Measurements from ENCODE around the gene ETS2.

GRCh38 chr21:38831526-38832467, 26.1 kb downstream of the ETS2 start:
- TF ChIP-seq EZH2phosphoT487 (IDR thresholded peaks at IDR 0.05; ENCODE audit: unreplicated experiment) = no peak
- TF ChIP-seq EZH2 (IDR thresholded peaks at IDR 0.05; ENCODE audit: low read depth, unreplicated experiment) = no peak
- TF ChIP-seq POLR2AphosphoS5 (IDR thresholded peaks at IDR 0.05; ENCODE audit: low read depth) = no peak
- no peak for TF ChIP-seq CTCF (conservative IDR thresholded peaks at IDR 0.05; ENCODE audit: low read depth in 2 of 2)
- no peak for TF ChIP-seq CREB1 (CRISPR knock-in tag; IDR thresholded peaks at IDR 0.05; ENCODE audit: low read depth)
- TF ChIP-seq, protein P1, sequence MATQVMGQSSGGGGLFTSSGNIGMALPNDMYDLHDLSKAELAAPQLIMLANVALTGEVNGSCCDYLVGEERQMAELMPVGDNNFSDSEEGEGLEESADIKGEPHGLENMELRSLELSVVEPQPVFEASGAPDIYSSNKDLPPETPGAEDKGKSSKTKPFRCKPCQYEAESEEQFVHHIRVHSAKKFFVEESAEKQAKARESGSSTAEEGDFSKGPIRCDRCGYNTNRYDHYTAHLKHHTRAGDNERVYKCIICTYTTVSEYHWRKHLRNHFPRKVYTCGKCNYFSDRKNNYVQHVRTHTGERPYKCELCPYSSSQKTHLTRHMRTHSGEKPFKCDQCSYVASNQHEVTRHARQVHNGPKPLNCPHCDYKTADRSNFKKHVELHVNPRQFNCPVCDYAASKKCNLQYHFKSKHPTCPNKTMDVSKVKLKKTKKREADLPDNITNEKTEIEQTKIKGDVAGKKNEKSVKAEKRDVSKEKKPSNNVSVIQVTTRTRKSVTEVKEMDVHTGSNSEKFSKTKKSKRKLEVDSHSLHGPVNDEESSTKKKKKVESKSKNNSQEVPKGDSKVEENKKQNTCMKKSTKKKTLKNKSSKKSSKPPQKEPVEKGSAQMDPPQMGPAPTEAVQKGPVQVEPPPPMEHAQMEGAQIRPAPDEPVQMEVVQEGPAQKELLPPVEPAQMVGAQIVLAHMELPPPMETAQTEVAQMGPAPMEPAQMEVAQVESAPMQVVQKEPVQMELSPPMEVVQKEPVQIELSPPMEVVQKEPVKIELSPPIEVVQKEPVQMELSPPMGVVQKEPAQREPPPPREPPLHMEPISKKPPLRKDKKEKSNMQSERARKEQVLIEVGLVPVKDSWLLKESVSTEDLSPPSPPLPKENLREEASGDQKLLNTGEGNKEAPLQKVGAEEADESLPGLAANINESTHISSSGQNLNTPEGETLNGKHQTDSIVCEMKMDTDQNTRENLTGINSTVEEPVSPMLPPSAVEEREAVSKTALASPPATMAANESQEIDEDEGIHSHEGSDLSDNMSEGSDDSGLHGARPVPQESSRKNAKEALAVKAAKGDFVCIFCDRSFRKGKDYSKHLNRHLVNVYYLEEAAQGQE (IDR thresholded peaks at IDR 0.05; ENCODE audit: unreplicated experiment) = no peak
- no peak for TF ChIP-seq ZNF114 (CRISPR knock-in tag; IDR thresholded peaks at IDR 0.05)
- no peak for TF ChIP-seq STAT1 (IDR thresholded peaks at IDR 0.05; ENCODE audit: unreplicated experiment)
- TF ChIP-seq, protein P2, sequence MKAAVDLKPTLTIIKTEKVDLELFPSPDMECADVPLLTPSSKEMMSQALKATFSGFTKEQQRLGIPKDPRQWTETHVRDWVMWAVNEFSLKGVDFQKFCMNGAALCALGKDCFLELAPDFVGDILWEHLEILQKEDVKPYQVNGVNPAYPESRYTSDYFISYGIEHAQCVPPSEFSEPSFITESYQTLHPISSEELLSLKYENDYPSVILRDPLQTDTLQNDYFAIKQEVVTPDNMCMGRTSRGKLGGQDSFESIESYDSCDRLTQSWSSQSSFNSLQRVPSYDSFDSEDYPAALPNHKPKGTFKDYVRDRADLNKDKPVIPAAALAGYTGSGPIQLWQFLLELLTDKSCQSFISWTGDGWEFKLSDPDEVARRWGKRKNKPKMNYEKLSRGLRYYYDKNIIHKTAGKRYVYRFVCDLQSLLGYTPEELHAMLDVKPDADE (IDR thresholded peaks at IDR 0.05) = no peak
- no peak for TF ChIP-seq ZNF331 (CRISPR knock-in tag; IDR thresholded peaks at IDR 0.05; ENCODE audit: low read depth)
- no peak for TF ChIP-seq JUNB (IDR thresholded peaks at IDR 0.05; ENCODE audit: unreplicated experiment)

Measured in GM23338 (cell line).